ENCODE data around the gene CRISPLD2. TPM values are rescaled to one million over a fixed set of nuclear protein-coding genes. Genes with fewer than 3 reads are reported as not detected.

The CRISPLD2 gene
- total RNA-seq, 1 donor from 2014 or later, result 17.8 TPM

DNA sequence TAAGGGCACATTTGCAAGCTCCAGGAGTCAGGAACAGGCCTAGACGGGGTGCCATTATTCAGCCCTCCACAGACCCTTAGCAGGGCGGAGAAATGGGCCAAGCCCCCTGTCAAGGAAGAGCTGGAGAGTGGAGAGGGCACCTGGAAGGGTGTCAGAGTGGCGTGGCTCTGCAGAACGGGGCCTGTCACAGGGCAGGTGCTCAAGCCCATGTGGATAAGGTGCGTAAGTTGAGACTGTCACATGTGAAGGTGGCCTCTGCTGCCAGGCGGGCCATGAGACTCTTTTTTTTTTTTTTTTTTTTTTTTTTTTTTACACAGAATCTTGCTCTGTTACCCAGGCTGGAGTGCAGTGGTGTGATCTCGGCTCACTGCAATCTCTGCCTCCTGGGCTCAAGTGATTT, 12.0 kb upstream of the CRISPLD2 start:
- H3K36me3 Mint-ChIP-seq, result no peaks in the 10 kb centered on the region

DNA sequence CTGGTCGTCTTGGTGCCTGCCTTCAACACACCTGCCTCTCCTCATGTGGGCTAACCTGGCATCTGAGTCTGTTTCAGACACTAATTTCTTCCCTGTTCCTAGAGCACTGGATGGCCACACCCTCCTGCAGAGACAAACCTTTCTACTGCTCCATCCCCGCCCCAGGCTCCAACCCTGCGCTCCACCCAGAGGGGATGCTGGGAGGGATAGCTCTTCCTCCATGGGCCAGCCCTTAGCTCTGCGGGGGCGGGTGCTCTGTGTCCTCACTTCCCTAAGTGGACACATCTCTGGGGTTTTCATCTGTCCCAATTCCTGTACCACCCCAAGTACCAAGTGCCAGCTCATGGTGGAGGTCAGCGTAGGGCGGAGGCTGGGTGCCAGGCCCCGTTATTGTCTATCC, 11.0 kb upstream of the CRISPLD2 start:
- Mint-ChIP-seq H3K27me3 (peaks cover 7% of the 10 kb centered on the region), H3K9me3 (no peaks in the 10 kb centered on the region), H3K36me3 (no peaks in the 10 kb centered on the region), H3K4me1 (ENCODE audit: unreplicated experiment) (peaks cover 4% of the 10 kb centered on the region), H3K4me3 (no peak overlapping the region), H3K27ac (no peak overlapping the region)
- TF ChIP-seq, protein P1, sequence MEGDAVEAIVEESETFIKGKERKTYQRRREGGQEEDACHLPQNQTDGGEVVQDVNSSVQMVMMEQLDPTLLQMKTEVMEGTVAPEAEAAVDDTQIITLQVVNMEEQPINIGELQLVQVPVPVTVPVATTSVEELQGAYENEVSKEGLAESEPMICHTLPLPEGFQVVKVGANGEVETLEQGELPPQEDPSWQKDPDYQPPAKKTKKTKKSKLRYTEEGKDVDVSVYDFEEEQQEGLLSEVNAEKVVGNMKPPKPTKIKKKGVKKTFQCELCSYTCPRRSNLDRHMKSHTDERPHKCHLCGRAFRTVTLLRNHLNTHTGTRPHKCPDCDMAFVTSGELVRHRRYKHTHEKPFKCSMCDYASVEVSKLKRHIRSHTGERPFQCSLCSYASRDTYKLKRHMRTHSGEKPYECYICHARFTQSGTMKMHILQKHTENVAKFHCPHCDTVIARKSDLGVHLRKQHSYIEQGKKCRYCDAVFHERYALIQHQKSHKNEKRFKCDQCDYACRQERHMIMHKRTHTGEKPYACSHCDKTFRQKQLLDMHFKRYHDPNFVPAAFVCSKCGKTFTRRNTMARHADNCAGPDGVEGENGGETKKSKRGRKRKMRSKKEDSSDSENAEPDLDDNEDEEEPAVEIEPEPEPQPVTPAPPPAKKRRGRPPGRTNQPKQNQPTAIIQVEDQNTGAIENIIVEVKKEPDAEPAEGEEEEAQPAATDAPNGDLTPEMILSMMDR (conservative IDR thresholded peaks at IDR 0.05), result no peak
- no peak for DNase-seq (ENCODE audit: extremely low spot score, unreplicated experiment)

More for the DNA sequence above, 12.0 kb upstream of the CRISPLD2 start:
- H3K4me1 Mint-ChIP-seq (ENCODE audit: unreplicated experiment), result peaks cover 4% of the 10 kb centered on the region
- peaks cover 4% of the 10 kb centered on the region for H3K27me3 Mint-ChIP-seq
- H3K27ac Mint-ChIP-seq, result no peak overlapping the region
- H3K9me3 Mint-ChIP-seq, result no peaks in the 10 kb centered on the region
- DNase-seq (ENCODE audit: extremely low spot score, unreplicated experiment), result no peak
- no peak overlapping the region for H3K4me3 Mint-ChIP-seq
- TF ChIP-seq, protein P1 (conservative IDR thresholded peaks at IDR 0.05), result no peak

DNA sequence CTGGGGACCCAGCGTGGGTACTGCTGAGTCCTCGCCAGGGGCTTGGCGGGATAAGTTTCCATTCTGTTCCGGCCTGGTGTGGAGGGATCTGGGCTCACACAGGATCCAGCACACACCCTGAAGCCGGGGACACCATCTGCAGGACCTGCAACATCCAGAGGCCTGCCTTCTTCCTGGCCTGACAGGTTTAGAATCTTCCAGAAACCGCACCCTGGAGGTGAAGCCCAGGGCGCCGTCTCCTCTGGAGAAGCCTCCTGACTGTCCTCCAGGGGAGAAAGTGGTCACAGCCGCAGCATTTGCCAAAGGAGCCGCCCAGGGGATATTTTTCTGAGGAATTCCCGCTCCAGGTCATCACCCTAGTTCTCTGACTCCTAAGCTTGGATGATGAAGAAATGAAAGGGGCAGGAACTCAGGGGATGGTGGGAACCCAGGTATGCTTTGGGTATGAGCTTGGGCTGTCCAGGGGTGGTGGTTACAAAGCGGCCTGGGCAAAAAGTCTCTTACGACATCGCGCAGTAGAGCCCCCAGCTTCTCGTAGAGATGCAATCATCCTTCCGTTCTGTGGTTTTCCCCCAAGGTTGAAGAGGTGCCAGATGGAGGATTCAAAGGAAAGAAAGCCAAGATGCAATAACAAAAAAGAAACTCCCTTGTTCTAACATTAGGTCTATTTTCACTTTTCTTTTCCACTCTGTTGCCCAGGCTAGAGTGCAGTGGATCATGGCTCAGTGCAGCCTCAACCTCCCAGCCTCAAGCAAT, 9.1 kb upstream of the CRISPLD2 start:
- no peaks in the 10 kb centered on the region for H3K36me3 Mint-ChIP-seq
- H3K27ac Mint-ChIP-seq, result no peak overlapping the region
- TF ChIP-seq, protein P1 (conservative IDR thresholded peaks at IDR 0.05), result no peak
- no peak for DNase-seq (ENCODE audit: extremely low spot score, unreplicated experiment)
- peaks cover 10% of the 10 kb centered on the region for H3K27me3 Mint-ChIP-seq
- no peaks in the 10 kb centered on the region for H3K4me1 Mint-ChIP-seq (ENCODE audit: unreplicated experiment)
- H3K9me3 Mint-ChIP-seq, result no peaks in the 10 kb centered on the region
- H3K4me3 Mint-ChIP-seq, result no peak overlapping the region

DNA sequence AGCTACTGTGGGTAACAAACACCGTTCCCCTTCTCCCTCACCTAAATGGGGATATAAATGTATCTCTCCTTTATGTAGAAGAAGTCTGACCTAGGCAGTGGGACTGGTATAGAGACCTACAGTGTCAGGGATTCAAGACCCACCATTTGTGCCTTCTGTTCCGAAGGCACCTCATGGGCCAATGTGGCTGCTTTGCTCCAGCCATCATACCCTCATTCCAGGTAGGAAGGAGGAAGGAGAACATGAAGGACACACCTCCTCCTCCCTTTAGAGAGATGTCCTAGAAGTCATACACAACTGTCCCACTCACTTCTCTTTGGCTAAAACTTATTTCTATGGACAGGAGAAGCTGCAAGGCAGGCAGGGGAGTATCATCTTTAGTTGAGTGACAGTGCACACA, 8.3 kb upstream of the CRISPLD2 start:
- Mint-ChIP-seq H3K4me3 (no peak overlapping the region), H3K9me3 (no peaks in the 10 kb centered on the region), H3K36me3 (no peaks in the 10 kb centered on the region), H3K27me3 (peaks cover 10% of the 10 kb centered on the region), H3K4me1 (ENCODE audit: unreplicated experiment) (no peaks in the 10 kb centered on the region), H3K27ac (no peak overlapping the region)
- DNase-seq (ENCODE audit: extremely low spot score, unreplicated experiment), result no peak
- TF ChIP-seq, protein P1 (conservative IDR thresholded peaks at IDR 0.05), result no peak

DNA sequence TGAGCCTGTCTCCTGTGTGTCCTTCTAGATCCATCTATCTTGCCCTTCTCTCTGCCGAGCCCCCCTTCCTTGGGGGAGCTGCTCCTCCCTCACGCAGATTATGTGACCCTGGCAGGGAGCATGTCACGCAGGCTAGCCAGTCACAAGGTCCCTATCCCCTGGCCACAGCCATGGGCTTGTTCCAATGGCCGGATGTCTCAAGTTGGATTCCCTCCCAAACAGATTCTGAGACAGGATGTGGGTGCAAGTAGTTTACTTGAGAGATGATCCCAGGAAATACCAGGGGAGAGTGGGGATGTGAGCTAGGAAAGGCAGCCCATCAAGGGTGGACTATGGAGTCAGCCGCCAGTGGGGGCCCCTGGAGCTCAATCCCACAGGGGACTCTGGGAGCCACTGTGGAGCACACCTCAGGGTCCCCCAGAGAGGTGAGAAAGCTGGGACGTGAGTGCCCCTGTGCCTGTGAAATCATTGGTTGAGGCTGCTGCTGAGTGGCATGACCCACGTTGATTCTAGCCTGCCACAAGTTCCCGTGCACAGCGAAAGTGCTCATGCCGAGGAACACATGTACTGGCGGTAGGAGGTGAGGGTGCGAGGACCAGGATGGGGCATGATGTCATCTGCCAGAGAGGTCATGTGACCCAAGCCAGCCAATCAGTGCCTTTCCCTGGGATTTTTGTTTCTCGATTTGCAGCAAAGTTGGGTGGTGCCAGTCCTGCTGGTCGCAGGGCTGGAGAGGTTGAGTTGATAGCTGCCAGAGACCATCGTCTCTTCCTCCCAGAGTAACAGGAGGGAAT, 6.4 kb upstream of the CRISPLD2 start:
- H3K36me3 Mint-ChIP-seq, result no peaks in the 10 kb centered on the region
- DNase-seq (ENCODE audit: extremely low spot score, unreplicated experiment), result no peak
- peaks cover 10% of the 10 kb centered on the region for H3K27me3 Mint-ChIP-seq
- H3K4me1 Mint-ChIP-seq (ENCODE audit: unreplicated experiment), result no peaks in the 10 kb centered on the region
- TF ChIP-seq, protein P1 (conservative IDR thresholded peaks at IDR 0.05), result no peak
- no peak overlapping the region for H3K27ac Mint-ChIP-seq
- H3K4me3 Mint-ChIP-seq, result no peak overlapping the region
- H3K9me3 Mint-ChIP-seq, result no peaks in the 10 kb centered on the region
